ENCODE measurements around the gene NABP1.

Gene NABP1

GRCh38 chr2:191703079-191703725 is 25.3 kb downstream of the NABP1 start:
- Histone ChIP-seq H3K9me3 (ENCODE audit: control insufficient read depth in 2 of 2, low read length in 2 of 2) (no peaks in the 10 kb centered on the region), H3K36me3 (ENCODE audit: control insufficient read depth in 2 of 2, insufficient read depth in 2 of 2, low read length in 2 of 2) (no peaks in the 10 kb centered on the region), H3K27ac (ENCODE audit: low read depth in 2 of 2, low read length in 2 of 2) (no peak overlapping the region), H3K27me3 (ENCODE audit: control insufficient read depth in 2 of 2, insufficient read depth in 2 of 2, low read length in 2 of 2) (no peaks in the 10 kb centered on the region), H3K4me3 (ENCODE audit: low read length in 2 of 2) (no peak overlapping the region), H3K4me1 (ENCODE audit: control insufficient read depth in 2 of 2, insufficient read depth in 2 of 2, low read length in 2 of 2) (no peaks in the 10 kb centered on the region), H3K9ac (ENCODE audit: low read depth in 1 of 2, low read length in 2 of 2) (no peak overlapping the region)

GRCh38 chr2:191705084-191705483 is 27.1 kb downstream of the NABP1 start:
- no peaks in the 10 kb centered on the region for H3K36me3 ChIP-seq (ENCODE audit: control insufficient read depth in 2 of 2, insufficient read depth in 2 of 2, low read length in 2 of 2)
- no peak overlapping the region for H3K4me3 ChIP-seq (ENCODE audit: low read length in 2 of 2)
- H3K9ac ChIP-seq (ENCODE audit: low read depth in 1 of 2, low read length in 2 of 2): no peak overlapping the region
- H3K9me3 ChIP-seq (ENCODE audit: control insufficient read depth in 2 of 2, low read length in 2 of 2): no peaks in the 10 kb centered on the region
- no peaks in the 10 kb centered on the region for H3K4me1 ChIP-seq (ENCODE audit: control insufficient read depth in 2 of 2, insufficient read depth in 2 of 2, low read length in 2 of 2)
- H3K27me3 ChIP-seq (ENCODE audit: control insufficient read depth in 2 of 2, insufficient read depth in 2 of 2, low read length in 2 of 2): no peaks in the 10 kb centered on the region
- no peak overlapping the region for H3K27ac ChIP-seq (ENCODE audit: low read depth in 2 of 2, low read length in 2 of 2)

GRCh38 chr2:191705701-191706100 is 27.8 kb downstream of the NABP1 start:
- no peaks in the 10 kb centered on the region for H3K36me3 ChIP-seq (ENCODE audit: control insufficient read depth in 2 of 2, insufficient read depth in 2 of 2, low read length in 2 of 2)
- H3K4me3 ChIP-seq (ENCODE audit: low read length in 2 of 2): no peak overlapping the region
- H3K27me3 ChIP-seq (ENCODE audit: control insufficient read depth in 2 of 2, insufficient read depth in 2 of 2, low read length in 2 of 2): no peaks in the 10 kb centered on the region
- H3K4me1 ChIP-seq (ENCODE audit: control insufficient read depth in 2 of 2, insufficient read depth in 2 of 2, low read length in 2 of 2): no peaks in the 10 kb centered on the region
- H3K27ac ChIP-seq (ENCODE audit: low read depth in 2 of 2, low read length in 2 of 2): no peak overlapping the region
- no peaks in the 10 kb centered on the region for H3K9me3 ChIP-seq (ENCODE audit: control insufficient read depth in 2 of 2, low read length in 2 of 2)
- H3K9ac ChIP-seq (ENCODE audit: low read depth in 1 of 2, low read length in 2 of 2): no peak overlapping the region

- Histone ChIP-seq H3K4me1 (ENCODE audit: control insufficient read depth in 2 of 2, insufficient read depth in 2 of 2, low read length in 2 of 2) (no peaks in the 10 kb centered on the region), H3K4me3 (ENCODE audit: low read length in 2 of 2) (no peak overlapping the region), H3K9me3 (ENCODE audit: control insufficient read depth in 2 of 2, low read length in 2 of 2) (no peaks in the 10 kb centered on the region), H3K27me3 (ENCODE audit: control insufficient read depth in 2 of 2, insufficient read depth in 2 of 2, low read length in 2 of 2) (no peaks in the 10 kb centered on the region), H3K27ac (ENCODE audit: low read depth in 2 of 2, low read length in 2 of 2) (no peak overlapping the region), H3K9ac (ENCODE audit: low read depth in 1 of 2, low read length in 2 of 2) (no peak overlapping the region), H3K36me3 (ENCODE audit: control insufficient read depth in 2 of 2, insufficient read depth in 2 of 2, low read length in 2 of 2) (no peaks in the 10 kb centered on the region)
Observed at GRCh38 chr2:191706791-191707190, 28.9 kb downstream of the NABP1 start.

GRCh38 chr2:191707542-191707941 is 29.6 kb downstream of the NABP1 start:
- no peaks in the 10 kb centered on the region for H3K4me1 ChIP-seq (ENCODE audit: control insufficient read depth in 2 of 2, insufficient read depth in 2 of 2, low read length in 2 of 2)
- H3K9me3 ChIP-seq (ENCODE audit: control insufficient read depth in 2 of 2, low read length in 2 of 2): no peaks in the 10 kb centered on the region
- no peaks in the 10 kb centered on the region for H3K27me3 ChIP-seq (ENCODE audit: control insufficient read depth in 2 of 2, insufficient read depth in 2 of 2, low read length in 2 of 2)
- H3K36me3 ChIP-seq (ENCODE audit: control insufficient read depth in 2 of 2, insufficient read depth in 2 of 2, low read length in 2 of 2): no peaks in the 10 kb centered on the region
- H3K4me3 ChIP-seq (ENCODE audit: low read length in 2 of 2): no peak overlapping the region
- H3K9ac ChIP-seq (ENCODE audit: low read depth in 1 of 2, low read length in 2 of 2): no peak overlapping the region
- H3K27ac ChIP-seq (ENCODE audit: low read depth in 2 of 2, low read length in 2 of 2): no peak overlapping the region

GRCh38 chr2:191710411-191710900 is 32.5 kb downstream of the NABP1 start:
- no peak overlapping the region for H3K27ac ChIP-seq (ENCODE audit: low read depth in 2 of 2, low read length in 2 of 2)
- no peak overlapping the region for H3K9ac ChIP-seq (ENCODE audit: low read depth in 1 of 2, low read length in 2 of 2)
- H3K4me1 ChIP-seq (ENCODE audit: control insufficient read depth in 2 of 2, insufficient read depth in 2 of 2, low read length in 2 of 2): no peaks in the 10 kb centered on the region
- no peak overlapping the region for H3K4me3 ChIP-seq (ENCODE audit: low read length in 2 of 2)
- no peaks in the 10 kb centered on the region for H3K9me3 ChIP-seq (ENCODE audit: control insufficient read depth in 2 of 2, low read length in 2 of 2)
- H3K36me3 ChIP-seq (ENCODE audit: control insufficient read depth in 2 of 2, insufficient read depth in 2 of 2, low read length in 2 of 2): no peaks in the 10 kb centered on the region
- H3K27me3 ChIP-seq (ENCODE audit: control insufficient read depth in 2 of 2, insufficient read depth in 2 of 2, low read length in 2 of 2): no peaks in the 10 kb centered on the region

GRCh38 chr2:191711621-191712020 is 33.7 kb downstream of the NABP1 start:
- Histone ChIP-seq H3K9ac (ENCODE audit: low read depth in 1 of 2, low read length in 2 of 2) (no peak overlapping the region), H3K27me3 (ENCODE audit: control insufficient read depth in 2 of 2, insufficient read depth in 2 of 2, low read length in 2 of 2) (no peaks in the 10 kb centered on the region), H3K27ac (ENCODE audit: low read depth in 2 of 2, low read length in 2 of 2) (no peak overlapping the region), H3K9me3 (ENCODE audit: control insufficient read depth in 2 of 2, low read length in 2 of 2) (no peaks in the 10 kb centered on the region), H3K4me3 (ENCODE audit: low read length in 2 of 2) (no peak overlapping the region), H3K4me1 (ENCODE audit: control insufficient read depth in 2 of 2, insufficient read depth in 2 of 2, low read length in 2 of 2) (no peaks in the 10 kb centered on the region), H3K36me3 (ENCODE audit: control insufficient read depth in 2 of 2, insufficient read depth in 2 of 2, low read length in 2 of 2) (no peaks in the 10 kb centered on the region)

- Histone ChIP-seq H3K4me1 (ENCODE audit: control insufficient read depth in 2 of 2, insufficient read depth in 2 of 2, low read length in 2 of 2) (no peaks in the 10 kb centered on the region), H3K36me3 (ENCODE audit: control insufficient read depth in 2 of 2, insufficient read depth in 2 of 2, low read length in 2 of 2) (no peaks in the 10 kb centered on the region), H3K27me3 (ENCODE audit: control insufficient read depth in 2 of 2, insufficient read depth in 2 of 2, low read length in 2 of 2) (no peaks in the 10 kb centered on the region), H3K9me3 (ENCODE audit: control insufficient read depth in 2 of 2, low read length in 2 of 2) (no peaks in the 10 kb centered on the region), H3K9ac (ENCODE audit: low read depth in 1 of 2, low read length in 2 of 2) (no peak overlapping the region), H3K27ac (ENCODE audit: low read depth in 2 of 2, low read length in 2 of 2) (no peak overlapping the region), H3K4me3 (ENCODE audit: low read length in 2 of 2) (no peak overlapping the region)
Observed at GRCh38 chr2:191713837-191714236, 35.9 kb downstream of the NABP1 start.

GRCh38 chr2:191714925-191715324 is 37.0 kb downstream of the NABP1 start:
- no peak overlapping the region for H3K4me3 ChIP-seq (ENCODE audit: low read length in 2 of 2)
- no peaks in the 10 kb centered on the region for H3K9me3 ChIP-seq (ENCODE audit: control insufficient read depth in 2 of 2, low read length in 2 of 2)
- H3K36me3 ChIP-seq (ENCODE audit: control insufficient read depth in 2 of 2, insufficient read depth in 2 of 2, low read length in 2 of 2): no peaks in the 10 kb centered on the region
- H3K9ac ChIP-seq (ENCODE audit: low read depth in 1 of 2, low read length in 2 of 2): no peak overlapping the region
- H3K27ac ChIP-seq (ENCODE audit: low read depth in 2 of 2, low read length in 2 of 2): no peak overlapping the region
- no peaks in the 10 kb centered on the region for H3K4me1 ChIP-seq (ENCODE audit: control insufficient read depth in 2 of 2, insufficient read depth in 2 of 2, low read length in 2 of 2)
- H3K27me3 ChIP-seq (ENCODE audit: control insufficient read depth in 2 of 2, insufficient read depth in 2 of 2, low read length in 2 of 2): no peaks in the 10 kb centered on the region

GRCh38 chr2:191715471-191715870 is 37.5 kb downstream of the NABP1 start:
- Histone ChIP-seq H3K4me3 (ENCODE audit: low read length in 2 of 2) (no peak overlapping the region), H3K36me3 (ENCODE audit: control insufficient read depth in 2 of 2, insufficient read depth in 2 of 2, low read length in 2 of 2) (no peaks in the 10 kb centered on the region), H3K9me3 (ENCODE audit: control insufficient read depth in 2 of 2, low read length in 2 of 2) (no peaks in the 10 kb centered on the region), H3K4me1 (ENCODE audit: control insufficient read depth in 2 of 2, insufficient read depth in 2 of 2, low read length in 2 of 2) (no peaks in the 10 kb centered on the region), H3K9ac (ENCODE audit: low read depth in 1 of 2, low read length in 2 of 2) (no peak overlapping the region), H3K27ac (ENCODE audit: low read depth in 2 of 2, low read length in 2 of 2) (no peak overlapping the region), H3K27me3 (ENCODE audit: control insufficient read depth in 2 of 2, insufficient read depth in 2 of 2, low read length in 2 of 2) (no peaks in the 10 kb centered on the region)
